Measurements from ENCODE around the gene BCAR1. TPM values are rescaled to one million over a fixed set of nuclear protein-coding genes. Genes with fewer than 3 reads are reported as not detected.
"Not testable (repeated sequence)": the region's sequence is repeated elsewhere in the genome, so short reads cannot be mapped to it uniquely, and the experiment has no call there.

The BCAR1 gene
- polyA plus RNA-seq, 6 donors from 2014 or later: not detected

GRCh38 chr16:75248142-75248535, 3.3 kb downstream of the BCAR1 start:
- Mint-ChIP-seq H3K4me1 (peaks cover 29 to 40% (median 37%) of the 10 kb centered on the region in 3 donors), H3K27ac (no peak overlapping the region)

GRCh38 chr16:75247249-75247648, 4.2 kb downstream of the BCAR1 start:
- no peak for ATAC-seq (ENCODE audit: low read depth in 2 of 2)
- no peak overlapping the region for H3K4me3 Mint-ChIP-seq

More at GRCh38 chr16:75248142-75248535, 3.3 kb downstream of the BCAR1 start:
- Mint-ChIP-seq H3K27me3 (peaks cover 68 to 89% (median 88%) of the 10 kb centered on the region in 3 donors), H3K4me3 (peak overlapping the region in 1 of 8 donors; percentile 13), H3K9me3 (peaks cover 0 to 3% (median 0%) of the 10 kb centered on the region in 7 donors), H3K36me3 (no peaks in the 10 kb centered on the region)
- DNase-seq (no peak), ATAC-seq (ENCODE audit: low read depth in 2 of 2) (no peak)

GRCh38 chr16:75246504-75247205, 4.8 kb downstream of the BCAR1 start:
- Mint-ChIP-seq H3K4me3 (peak overlapping the region in 2 of 8 donors; percentile 13 to 39), H3K27ac (no peak overlapping the region), H3K27me3 (peaks cover 72 to 89% (median 87%) of the 10 kb centered on the region in 3 donors), H3K4me1 (peaks cover 22 to 34% (median 30%) of the 10 kb centered on the region in 3 donors), H3K36me3 (no peaks in the 10 kb centered on the region), H3K9me3 (peaks cover 0 to 3% (median 0%) of the 10 kb centered on the region in 7 donors)
- no peak for DNase-seq
- ATAC-seq (ENCODE audit: low read depth in 2 of 2): no peak

More at GRCh38 chr16:75247249-75247648, 4.2 kb downstream of the BCAR1 start:
- peaks cover 28 to 40% (median 36%) of the 10 kb centered on the region in 3 donors for H3K4me1 Mint-ChIP-seq
- no peaks in the 10 kb centered on the region for H3K36me3 Mint-ChIP-seq
- peaks cover 74 to 89% (median 88%) of the 10 kb centered on the region in 3 donors for H3K27me3 Mint-ChIP-seq
- no peak for DNase-seq
- no peak overlapping the region for H3K27ac Mint-ChIP-seq
- H3K9me3 Mint-ChIP-seq: peaks cover 0 to 3% (median 0%) of the 10 kb centered on the region in 7 donors

GRCh38 chr16:75244844-75245758, 6.3 kb downstream of the BCAR1 start:
- peaks cover 18 to 28% (median 27%) of the 10 kb centered on the region in 3 donors for H3K4me1 Mint-ChIP-seq
- peaks cover 0 to 3% (median 0%) of the 10 kb centered on the region in 7 donors for H3K9me3 Mint-ChIP-seq
- peaks cover 79 to 96% (median 90%) of the 10 kb centered on the region in 3 donors for H3K27me3 Mint-ChIP-seq
- no peak overlapping the region for H3K27ac Mint-ChIP-seq
- no peaks in the 10 kb centered on the region for H3K36me3 Mint-ChIP-seq
- ATAC-seq (ENCODE audit: low read depth in 2 of 2): peak; percentile 40 to 41
- no peak for DNase-seq
- peak overlapping the region in 1 of 8 donors; percentile 81 for H3K4me3 Mint-ChIP-seq

- peaks cover 78 to 94% (median 92%) of the 10 kb centered on the region in 3 donors for H3K27me3 Mint-ChIP-seq
- DNase-seq: no peak
- ATAC-seq (ENCODE audit: low read depth in 2 of 2): no peak
Measured at GRCh38 chr16:75244225-75244809, 7.1 kb downstream of the BCAR1 start.

GRCh38 chr16:75243667-75244224, 7.7 kb downstream of the BCAR1 start:
- no peak overlapping the region for H3K27ac Mint-ChIP-seq
- ATAC-seq (ENCODE audit: low read depth in 2 of 2): no peak
- peaks cover 14 to 28% (median 24%) of the 10 kb centered on the region in 3 donors for H3K4me1 Mint-ChIP-seq
- peak overlapping the region in 2 of 8 donors; percentile 33 to 62 for H3K4me3 Mint-ChIP-seq
- peaks cover 77 to 94% (median 94%) of the 10 kb centered on the region in 3 donors for H3K27me3 Mint-ChIP-seq
- no peaks in the 10 kb centered on the region for H3K36me3 Mint-ChIP-seq
- no peak for DNase-seq
- H3K9me3 Mint-ChIP-seq: peaks cover 0 to 3% (median 0%) of the 10 kb centered on the region in 7 donors

More at GRCh38 chr16:75244225-75244809, 7.1 kb downstream of the BCAR1 start:
- Mint-ChIP-seq H3K4me3 (peak overlapping the region in 2 of 8 donors; percentile 23 to 41), H3K9me3 (peaks cover 0 to 3% (median 0%) of the 10 kb centered on the region in 7 donors), H3K36me3 (no peaks in the 10 kb centered on the region), H3K27ac (no peak overlapping the region), H3K4me1 (peaks cover 14 to 28% (median 24%) of the 10 kb centered on the region in 3 donors)

- Mint-ChIP-seq H3K27me3 (peaks cover 66 to 93% (median 92%) of the 10 kb centered on the region in 3 donors), H3K4me1 (peaks cover 10 to 20% (median 17%) of the 10 kb centered on the region in 3 donors), H3K27ac (peak overlapping the region in 1 of 6 donors; percentile 21)
- H3K4me3 Mint-ChIP-seq; DNase-seq; ATAC-seq (ENCODE audit: low read depth in 2 of 2); H3K36me3 Mint-ChIP-seq; H3K9me3 Mint-ChIP-seq: not testable (repeated sequence)
Measured at GRCh38 chr16:75242436-75243078, 8.9 kb downstream of the BCAR1 start.

GRCh38 chr16:75241955-75242354, 9.5 kb downstream of the BCAR1 start:
- H3K36me3 Mint-ChIP-seq: no peaks in the 10 kb centered on the region
- peaks cover 64 to 93% (median 90%) of the 10 kb centered on the region in 3 donors for H3K27me3 Mint-ChIP-seq
- H3K4me1 Mint-ChIP-seq: peaks cover 10 to 18% (median 17%) of the 10 kb centered on the region in 3 donors
- peaks cover 0 to 1% (median 0%) of the 10 kb centered on the region in 7 donors for H3K9me3 Mint-ChIP-seq
- DNase-seq (no peak), ATAC-seq (ENCODE audit: low read depth in 2 of 2) (no peak)
- H3K4me3 Mint-ChIP-seq: no peak overlapping the region
- no peak overlapping the region for H3K27ac Mint-ChIP-seq

- no peaks in the 10 kb centered on the region for H3K9me3 Mint-ChIP-seq
- H3K27ac Mint-ChIP-seq: no peak overlapping the region
- no peaks in the 10 kb centered on the region for H3K36me3 Mint-ChIP-seq
- ATAC-seq (ENCODE audit: low read depth in 2 of 2) (no peak), DNase-seq (no peak)
- H3K27me3 Mint-ChIP-seq: peaks cover 58 to 90% (median 88%) of the 10 kb centered on the region in 3 donors
- H3K4me3 Mint-ChIP-seq: no peak overlapping the region
- H3K4me1 Mint-ChIP-seq: peaks cover 8 to 17% (median 15%) of the 10 kb centered on the region in 3 donors
Measured at GRCh38 chr16:75241412-75241811, 10.0 kb downstream of the BCAR1 start.

GRCh38 chr16:75240633-75241032, 10.8 kb downstream of the BCAR1 start:
- not testable (repeated sequence) for H3K4me3 Mint-ChIP-seq; H3K36me3 Mint-ChIP-seq; H3K9me3 Mint-ChIP-seq; DNase-seq; ATAC-seq (ENCODE audit: low read depth in 2 of 2); H3K27ac Mint-ChIP-seq
- Mint-ChIP-seq H3K27me3 (peaks cover 57 to 90% (median 88%) of the 10 kb centered on the region in 3 donors), H3K4me1 (peaks cover 8 to 17% (median 16%) of the 10 kb centered on the region in 3 donors)

GRCh38 chr16:75239542-75240122, 11.8 kb downstream of the BCAR1 start:
- ATAC-seq (ENCODE audit: low read depth in 2 of 2) (no peak), DNase-seq (no peak)
- Mint-ChIP-seq H3K36me3 (no peaks in the 10 kb centered on the region), H3K27ac (no peak overlapping the region), H3K4me3 (peak overlapping the region in 1 of 8 donors; percentile 75), H3K27me3 (peaks cover 51 to 88% (median 85%) of the 10 kb centered on the region in 3 donors), H3K4me1 (peaks cover 5 to 12% (median 11%) of the 10 kb centered on the region in 3 donors), H3K9me3 (no peaks in the 10 kb centered on the region)

Data from naive B cell (primary cell).